ENCODE data around the gene RREB1.
A peak's percentile ranks its signal among the peaks of the same experiment; 100 is the strongest.

The RREB1 gene

DNA sequence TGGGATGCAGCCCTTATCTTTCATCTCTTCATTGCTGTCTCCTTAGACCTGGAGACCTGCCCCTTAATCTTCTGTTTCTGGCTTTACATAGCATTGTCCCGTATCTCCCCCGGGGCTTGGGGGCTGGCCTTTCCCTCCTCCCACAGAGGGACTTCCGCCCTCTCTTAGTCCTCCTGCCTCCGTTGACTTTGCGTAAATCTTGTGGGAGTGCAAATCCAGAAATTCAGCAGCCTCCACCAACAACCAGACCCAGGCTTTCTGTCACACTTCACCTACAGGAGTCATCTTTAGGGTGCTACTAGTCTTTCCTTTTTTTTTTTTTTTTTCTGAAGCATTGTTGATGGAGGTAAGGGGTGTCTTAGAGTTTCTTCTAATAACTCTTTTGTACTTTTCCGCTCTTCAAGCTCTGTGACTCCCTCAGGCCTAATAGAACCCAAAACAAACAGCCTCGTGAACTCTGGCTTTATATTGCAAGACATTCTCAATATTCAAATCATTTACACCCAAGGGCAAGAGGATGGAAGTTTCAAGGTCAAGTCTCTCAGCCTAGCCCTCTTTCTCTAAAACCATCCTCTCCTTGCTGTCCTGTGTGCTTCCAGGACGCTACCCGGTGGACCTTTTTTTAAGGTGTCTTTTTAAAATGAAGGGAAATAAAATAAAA is 66.2 kb downstream of the RREB1 start:
- H3K27ac ChIP-seq = peak overlapping the region in 8 of 21 experiments; percentile 26 to 74 (median 61)
- H3K4me3 ChIP-seq = no peak overlapping the region

DNA sequence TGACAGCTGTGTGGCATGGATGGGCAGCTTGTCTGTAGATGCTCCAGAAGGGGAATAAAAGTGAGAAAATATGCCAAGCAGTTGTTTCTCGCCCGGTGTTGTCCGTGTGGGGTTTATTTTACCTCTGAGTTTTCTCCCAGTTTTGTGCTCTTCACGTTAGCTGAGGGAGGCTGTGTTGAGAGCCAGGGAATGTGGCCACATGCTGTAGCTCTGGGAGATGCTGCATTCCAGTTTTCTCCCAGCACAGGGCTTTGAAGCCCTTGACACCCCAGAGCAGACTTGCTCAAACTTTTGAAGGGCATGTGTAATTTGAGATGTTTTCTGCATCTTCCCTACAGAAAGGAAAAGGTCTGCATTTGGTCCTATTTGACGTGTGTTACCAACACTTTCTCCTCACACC is 67.7 kb downstream of the RREB1 start:
- Histone ChIP-seq H3K4me3 (no peak overlapping the region), H3K27ac (peak overlapping the region in 7 of 21 experiments; percentile 2 to 70 (median 27))

DNA sequence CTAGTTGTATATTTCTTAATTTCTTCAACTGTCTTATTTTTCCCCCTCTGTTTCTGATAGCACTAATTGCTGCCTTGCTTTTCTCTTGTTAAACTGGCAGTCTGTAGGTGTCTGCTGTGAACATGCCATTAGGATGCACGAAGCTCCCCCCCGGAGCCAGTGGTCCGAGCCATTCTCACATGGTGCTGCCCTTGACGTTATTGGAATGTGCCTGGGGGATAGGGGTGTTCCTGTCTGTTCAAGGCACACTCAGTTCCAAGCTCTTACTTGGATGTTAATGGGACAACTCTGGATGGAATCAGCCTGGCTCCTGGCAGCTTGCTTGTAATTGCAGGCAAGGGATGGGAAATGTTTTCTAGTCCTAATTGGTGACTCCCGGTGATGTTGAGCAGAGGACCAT is 68.4 kb downstream of the RREB1 start:
- peak overlapping the region in 11 of 21 experiments; percentile 4 to 70 (median 33) for H3K27ac ChIP-seq
- no peak overlapping the region for H3K4me3 ChIP-seq

DNA sequence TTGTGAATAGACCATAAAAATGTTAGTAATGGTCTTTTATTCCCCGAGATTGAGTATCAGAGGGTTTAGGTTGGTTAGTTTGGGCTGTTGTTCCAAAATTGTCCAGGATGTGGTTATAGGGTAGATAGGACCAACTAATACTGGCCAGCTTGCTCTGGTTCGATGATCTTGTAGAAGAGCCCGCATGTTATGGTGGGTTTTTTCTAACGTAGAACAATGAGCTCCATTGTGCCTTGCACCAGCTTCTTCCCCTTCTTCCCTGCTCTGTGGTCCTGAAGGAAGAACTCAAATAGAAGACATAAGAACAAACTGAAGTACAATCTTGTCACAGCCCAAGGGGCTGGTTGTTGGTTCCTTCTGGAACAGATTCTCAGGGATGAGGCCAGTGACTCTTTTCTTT is 70.5 kb downstream of the RREB1 start:
- Histone ChIP-seq H3K4me3 (no peak overlapping the region), H3K27ac (peak overlapping the region in 1 of 21 experiments; percentile 66)

DNA sequence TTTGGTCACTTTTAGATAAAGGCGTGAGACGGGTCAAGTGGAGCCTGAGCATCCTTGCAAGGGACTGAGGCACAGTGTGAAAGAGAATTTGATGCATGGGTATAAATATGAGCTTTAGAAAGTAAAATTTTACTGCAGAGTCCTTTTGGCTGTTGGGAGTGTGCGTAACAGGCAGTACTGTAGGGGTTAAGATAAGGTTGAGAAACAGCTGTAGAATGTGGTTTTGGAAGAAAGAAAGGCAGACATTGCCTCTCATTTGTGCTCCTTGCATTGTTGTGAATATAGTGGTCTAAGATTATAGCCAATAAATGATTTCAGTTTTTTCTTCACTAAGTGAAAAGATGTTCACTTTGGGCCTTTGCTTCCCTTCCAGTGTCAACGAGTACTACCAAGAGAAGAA is 73.0 kb downstream of the RREB1 start:
- Histone ChIP-seq H3K4me3 (no peak overlapping the region), H3K27ac (peak overlapping the region in 1 of 21 experiments; percentile 10)

DNA sequence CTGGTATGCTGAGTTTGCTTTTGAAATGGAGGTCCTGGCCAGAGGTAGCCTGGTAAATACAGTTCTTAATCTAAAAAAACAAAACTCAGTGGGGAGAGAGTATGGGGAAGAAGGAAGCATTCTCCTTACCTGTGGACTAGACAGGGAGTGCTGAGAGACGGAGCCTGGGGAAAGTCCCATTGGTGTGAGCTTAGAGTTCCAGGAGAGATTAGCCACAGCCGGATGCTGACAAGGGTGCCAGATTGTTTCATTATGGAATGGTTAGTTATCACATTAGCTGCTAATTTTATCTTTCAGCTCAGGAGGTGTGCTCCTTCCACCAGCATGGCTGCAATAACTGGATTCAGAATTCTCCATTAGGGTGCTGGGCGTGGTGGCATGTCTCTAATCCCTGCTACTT is 75.9 kb downstream of the RREB1 start:
- H3K27ac ChIP-seq = peak overlapping the region in 1 of 21 experiments; percentile 23
- H3K4me3 ChIP-seq = no peak overlapping the region

DNA sequence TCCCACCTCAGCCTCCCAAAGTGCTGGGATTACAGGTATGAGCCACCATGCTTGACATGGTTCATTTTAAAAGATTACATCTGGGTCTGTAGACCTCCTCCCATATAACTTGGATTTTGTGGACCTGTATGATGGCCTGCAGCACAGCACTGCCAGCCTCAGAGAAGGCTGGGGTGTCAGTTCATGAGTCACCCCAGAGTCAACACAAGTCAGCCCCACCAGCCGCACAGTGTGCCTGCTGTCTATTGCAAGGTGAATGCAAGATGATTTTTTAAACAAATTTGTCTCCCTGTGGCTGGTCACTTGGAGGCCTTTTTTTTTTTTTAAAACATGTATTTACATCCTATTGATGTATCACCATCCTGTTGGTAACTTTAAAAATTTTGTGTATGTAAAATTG is 76.7 kb downstream of the RREB1 start:
- Histone ChIP-seq H3K4me3 (no peak overlapping the region), H3K27ac (no peak overlapping the region)

DNA sequence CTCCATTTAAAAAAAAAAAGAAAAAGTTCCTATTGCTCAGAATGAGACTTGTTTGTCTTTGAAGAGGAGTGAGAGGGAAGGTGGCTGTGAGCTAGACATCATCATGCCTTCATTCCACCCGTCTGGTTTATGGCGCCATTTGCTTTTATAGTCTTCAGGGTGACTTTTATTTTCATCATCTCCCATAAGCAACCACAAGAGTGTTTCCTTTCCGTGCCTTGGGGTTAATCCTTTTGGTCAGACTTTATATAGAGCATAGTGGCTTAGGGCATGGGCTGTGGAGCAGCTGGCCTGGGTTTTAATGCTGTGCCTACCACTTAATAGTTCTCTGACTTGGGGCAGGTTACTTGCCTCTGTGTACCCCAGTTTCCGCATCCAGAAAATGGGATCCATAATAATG is 77.8 kb downstream of the RREB1 start:
- H3K4me3 ChIP-seq = no peak overlapping the region
- no peak overlapping the region for H3K27ac ChIP-seq

DNA sequence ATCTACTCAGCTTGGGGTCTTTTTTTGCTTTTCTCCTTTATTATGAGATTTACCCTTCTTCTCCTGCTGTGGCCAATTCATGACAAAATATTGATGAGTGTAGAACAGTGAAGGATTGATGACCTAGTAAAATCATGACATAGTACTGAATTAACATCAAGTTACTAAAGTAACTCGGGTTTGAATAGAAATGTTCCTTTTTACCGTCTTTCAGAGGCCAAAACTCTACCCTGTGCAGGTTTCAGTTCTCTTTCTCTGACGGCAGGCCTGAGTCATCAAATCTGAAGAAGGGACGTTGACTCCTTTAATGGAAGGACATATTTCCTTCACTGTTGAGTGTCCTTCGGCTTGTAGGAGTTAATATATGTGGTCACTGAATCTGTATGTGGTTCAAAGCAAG is 80.7 kb downstream of the RREB1 start:
- H3K27ac ChIP-seq = peak overlapping the region in 6 of 21 experiments; percentile 1 to 60 (median 18)

DNA sequence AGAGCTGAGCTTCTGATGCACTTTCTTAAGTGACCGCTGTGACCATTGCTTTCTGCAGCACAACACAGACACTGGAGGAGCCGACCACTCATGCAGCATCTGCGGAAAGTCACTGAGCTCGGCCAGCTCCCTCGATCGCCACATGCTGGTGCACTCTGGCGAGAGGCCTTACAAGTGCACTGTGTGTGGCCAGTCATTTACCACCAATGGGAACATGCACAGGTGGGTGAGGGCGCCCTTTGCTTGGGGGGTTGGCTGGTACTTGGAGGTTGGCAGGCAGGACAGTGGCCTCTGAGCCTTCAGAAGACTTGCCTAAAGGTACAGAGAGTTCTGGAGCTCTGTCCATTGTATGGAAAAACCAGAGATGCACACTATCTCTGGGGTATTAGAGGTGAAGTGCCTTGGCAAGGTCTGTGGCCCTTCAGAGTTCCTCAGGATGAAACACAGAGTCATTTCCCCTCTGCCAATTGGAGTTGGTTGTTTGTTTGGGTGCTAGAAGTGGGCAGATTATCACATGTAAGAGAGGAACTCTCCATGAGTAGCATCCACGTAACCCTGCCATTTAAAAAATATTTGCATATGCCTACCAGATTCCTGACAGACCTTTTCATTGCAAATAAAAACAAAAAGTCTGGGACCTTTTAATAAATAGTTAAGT is 81.5 kb downstream of the RREB1 start:
- Histone ChIP-seq H3K4me3 (no peak overlapping the region), H3K27ac (peak overlapping the region in 10 of 21 experiments; percentile 1 to 60 (median 16))

More for the DNA sequence above, 80.7 kb downstream of the RREB1 start:
- H3K4me3 ChIP-seq = no peak overlapping the region

DNA sequence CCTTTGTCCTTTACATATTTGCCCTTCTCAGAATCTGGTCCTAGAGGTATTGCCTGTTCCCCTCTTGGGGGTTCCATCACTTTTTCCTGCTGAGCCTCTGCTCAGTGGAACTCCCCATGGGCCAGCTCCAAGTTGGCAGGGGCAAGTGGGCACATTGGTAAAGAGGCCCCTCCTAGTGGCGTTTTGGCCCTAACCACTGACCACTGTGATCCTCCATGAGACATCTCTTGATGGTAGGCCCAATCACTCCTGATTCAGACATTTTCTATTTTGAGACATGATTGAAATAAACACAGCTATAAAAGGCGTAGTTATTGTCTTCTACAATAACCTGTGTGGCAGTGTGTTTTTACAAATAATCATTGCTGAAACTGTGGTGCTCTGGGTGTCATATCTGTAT is 83.0 kb downstream of the RREB1 start:
- Histone ChIP-seq H3K27ac (no peak overlapping the region), H3K4me3 (no peak overlapping the region)

DNA sequence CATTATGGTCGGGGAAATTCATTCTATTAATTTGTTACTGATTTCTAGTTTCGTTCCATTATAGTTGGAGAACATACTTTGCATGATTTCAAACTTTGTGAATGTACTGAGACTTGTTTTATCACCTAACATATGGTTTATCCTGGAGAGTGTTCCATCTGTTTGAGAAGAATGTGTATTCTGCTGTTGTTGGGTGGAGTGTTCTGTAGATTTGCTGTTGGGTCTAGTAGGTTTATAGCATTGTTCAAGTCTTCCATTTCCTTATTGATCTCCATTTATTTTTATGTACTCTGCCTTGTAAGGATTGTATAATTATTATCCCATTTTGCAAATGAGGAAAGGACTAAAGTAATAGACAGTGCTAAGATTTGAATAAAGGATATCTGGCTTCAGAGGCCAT is 85.4 kb downstream of the RREB1 start:
- Histone ChIP-seq H3K27ac (no peak overlapping the region), H3K4me3 (no peak overlapping the region)

DNA sequence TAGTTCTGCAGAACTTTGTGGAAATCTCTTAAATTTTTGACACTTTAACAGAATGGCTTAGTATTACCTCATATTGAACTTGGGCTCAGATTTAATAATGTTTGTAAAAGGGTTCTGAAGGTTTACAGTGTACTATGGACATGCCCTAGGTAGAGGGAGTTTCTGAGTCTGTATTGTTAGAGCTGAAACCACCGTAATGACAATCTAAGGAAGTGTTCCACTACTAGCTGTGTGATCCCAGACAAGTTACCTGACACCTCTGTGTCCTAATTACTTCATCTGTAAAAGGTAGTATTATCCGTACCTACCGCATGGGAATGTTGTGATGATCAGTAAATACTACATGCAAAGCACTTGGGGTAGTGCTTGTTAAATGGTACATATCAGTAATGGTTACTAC is 86.9 kb downstream of the RREB1 start:
- no peak overlapping the region for H3K4me3 ChIP-seq
- no peak overlapping the region for H3K27ac ChIP-seq

DNA sequence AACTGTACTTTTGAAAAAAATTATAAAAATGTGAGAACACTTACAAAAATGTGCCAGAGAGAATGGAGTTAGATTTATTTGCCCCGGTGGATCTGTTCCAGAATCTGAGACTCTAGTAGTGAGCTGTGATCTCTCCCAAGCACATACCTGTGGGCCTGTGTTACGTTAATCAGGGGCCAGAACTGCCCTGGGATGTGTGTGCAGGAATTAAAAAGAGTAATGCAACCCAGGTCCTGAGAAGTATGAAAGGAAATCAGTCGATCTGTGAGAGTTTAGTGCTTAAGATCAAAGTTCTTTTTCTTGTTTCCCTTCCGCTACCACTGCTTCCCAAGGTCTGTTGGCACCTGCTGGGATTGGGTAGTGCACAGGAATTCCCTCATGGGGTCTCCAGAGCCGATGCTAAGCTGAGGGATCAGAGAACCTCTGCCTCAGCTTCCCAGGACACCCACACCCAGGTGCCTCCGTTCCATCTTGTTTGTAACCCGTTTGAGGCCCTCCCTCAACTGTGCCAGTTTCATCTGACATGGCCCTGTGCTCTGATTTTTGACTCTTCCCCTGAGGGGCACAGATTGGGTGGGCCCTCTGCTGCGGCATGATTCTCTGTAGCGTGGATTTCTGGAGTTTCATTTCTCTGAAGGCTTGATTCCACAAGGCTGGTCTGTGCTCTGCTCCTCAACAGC is 87.7 kb downstream of the RREB1 start:
- Histone ChIP-seq H3K27ac (peak overlapping the region in 10 of 21 experiments; percentile 9 to 50 (median 26)), H3K4me3 (no peak overlapping the region)

DNA sequence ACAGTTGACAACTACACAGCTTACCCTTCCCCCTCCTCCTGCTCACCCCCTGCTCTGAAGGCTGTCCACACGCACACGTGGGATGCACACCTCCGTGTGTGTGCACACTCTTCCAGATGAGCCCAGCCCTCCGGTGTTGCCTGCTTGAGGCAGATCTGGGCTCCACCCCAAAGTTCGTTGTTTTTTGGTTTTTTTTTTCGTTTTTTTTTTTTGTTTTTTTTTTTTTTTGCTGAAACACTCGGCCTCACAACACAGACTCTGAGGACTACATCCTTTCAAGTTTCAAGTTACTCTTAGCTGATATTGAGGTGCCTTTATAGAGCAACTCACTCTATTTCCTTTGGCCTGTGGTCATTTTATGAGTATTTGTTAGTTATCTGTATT is 88.2 kb downstream of the RREB1 start:
- H3K27ac ChIP-seq = peak overlapping the region in 8 of 21 experiments; percentile 9 to 43 (median 26)
- no peak overlapping the region for H3K4me3 ChIP-seq

DNA sequence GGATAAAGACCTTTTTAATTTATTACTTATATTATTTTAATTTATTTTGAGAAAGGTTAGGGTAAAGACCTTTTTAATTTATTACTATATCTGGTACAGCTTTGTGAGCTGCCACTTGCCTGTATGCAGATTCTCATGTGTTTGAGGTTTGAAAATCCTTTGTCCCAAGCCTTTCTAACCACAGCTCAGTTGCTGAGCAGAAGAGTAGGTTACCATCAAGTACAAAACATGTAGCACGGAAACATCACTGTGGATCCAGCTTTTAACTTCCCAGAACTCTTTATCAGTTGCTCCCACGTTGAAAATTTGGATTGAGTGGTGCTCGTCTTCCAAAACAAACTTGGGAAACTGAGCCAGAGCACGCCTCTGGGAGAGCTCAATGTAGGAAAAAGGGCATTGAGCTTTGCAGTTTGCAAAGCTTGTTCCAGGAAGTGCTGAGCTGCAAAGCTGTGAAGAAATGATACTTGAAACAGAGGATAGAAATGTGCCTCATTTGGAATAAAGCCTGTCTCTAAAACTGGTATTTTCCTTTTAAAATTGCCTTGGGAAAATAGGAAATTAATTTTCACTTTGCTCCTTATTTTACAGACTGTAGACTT is 89.0 kb downstream of the RREB1 start:
- Histone ChIP-seq H3K4me3 (no peak overlapping the region), H3K27ac (peak overlapping the region in 4 of 21 experiments; percentile 9 to 18 (median 13))

DNA sequence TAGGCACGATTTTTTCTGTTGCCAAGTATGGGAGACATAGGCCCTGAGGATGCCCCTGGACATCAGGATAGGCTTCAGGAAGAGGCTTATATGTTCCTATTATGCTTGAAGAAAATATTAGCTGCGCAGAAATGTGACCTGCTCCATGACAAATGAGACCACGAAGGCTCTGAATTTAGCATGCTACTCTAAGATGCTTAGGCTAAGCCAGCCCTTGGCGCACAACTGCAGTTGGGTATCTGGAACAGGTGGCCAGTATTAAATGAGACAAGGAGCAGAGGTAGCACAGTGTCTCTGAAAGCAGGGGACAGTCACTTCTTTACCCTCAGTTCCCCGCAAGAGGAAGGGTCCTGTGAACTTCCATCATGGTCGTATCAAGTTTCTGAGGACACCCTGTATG is 90.0 kb downstream of the RREB1 start:
- Histone ChIP-seq H3K27ac (peak overlapping the region in 1 of 21 experiments; percentile 12), H3K4me3 (no peak overlapping the region)

DNA sequence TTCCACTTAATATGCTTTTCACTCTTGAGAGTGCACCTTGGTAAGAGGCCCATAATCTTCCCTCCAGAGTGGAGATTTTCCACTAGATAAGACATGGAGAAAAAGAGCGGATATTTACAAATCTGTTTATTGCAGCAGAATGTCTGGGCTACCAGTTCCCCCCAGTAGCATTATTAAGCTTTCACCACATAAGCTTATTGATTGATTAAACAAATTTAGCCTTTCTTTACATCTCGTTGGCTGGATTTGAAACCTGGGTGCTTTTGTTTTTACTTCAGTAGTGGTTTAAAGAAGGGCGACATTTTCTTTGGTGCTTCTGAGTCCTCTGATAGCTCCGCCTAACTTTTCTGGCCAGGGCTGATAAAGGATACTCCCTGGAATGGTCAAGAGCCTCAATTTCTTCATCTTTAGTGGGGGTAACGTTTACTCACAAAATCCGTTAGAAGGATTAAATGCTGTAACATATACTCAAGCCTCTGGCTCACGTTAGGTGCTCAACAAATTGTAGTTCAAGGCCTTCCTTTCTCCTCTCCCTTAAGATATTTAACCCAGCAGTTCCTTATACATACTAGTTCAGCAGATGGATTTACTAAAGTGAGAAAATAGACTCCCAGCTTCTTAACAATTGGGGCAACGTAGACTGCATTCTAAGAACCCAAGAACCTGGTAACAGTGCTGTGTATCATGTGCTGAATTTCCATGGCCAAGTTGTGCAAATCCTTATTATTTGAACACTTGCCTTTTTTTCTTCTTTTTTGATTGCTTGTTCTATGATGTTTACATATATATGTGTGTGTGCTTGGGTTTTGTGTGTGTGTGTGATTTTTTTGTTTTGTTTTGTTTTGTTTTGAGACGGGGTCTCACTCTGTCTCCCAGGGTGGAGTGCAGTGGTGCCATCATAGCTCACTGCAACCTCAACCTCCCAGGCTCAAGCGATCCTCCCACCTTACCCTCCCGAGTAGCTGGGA is 91.4 kb downstream of the RREB1 start:
- peak overlapping the region in 10 of 21 experiments; percentile 13 to 87 (median 69) for H3K27ac ChIP-seq
- no peak overlapping the region for H3K4me3 ChIP-seq

Data from skin epidermis (tissue), 12 donors.